Measurements from ENCODE around the gene VAV2.

VAV2 gene

DNA sequence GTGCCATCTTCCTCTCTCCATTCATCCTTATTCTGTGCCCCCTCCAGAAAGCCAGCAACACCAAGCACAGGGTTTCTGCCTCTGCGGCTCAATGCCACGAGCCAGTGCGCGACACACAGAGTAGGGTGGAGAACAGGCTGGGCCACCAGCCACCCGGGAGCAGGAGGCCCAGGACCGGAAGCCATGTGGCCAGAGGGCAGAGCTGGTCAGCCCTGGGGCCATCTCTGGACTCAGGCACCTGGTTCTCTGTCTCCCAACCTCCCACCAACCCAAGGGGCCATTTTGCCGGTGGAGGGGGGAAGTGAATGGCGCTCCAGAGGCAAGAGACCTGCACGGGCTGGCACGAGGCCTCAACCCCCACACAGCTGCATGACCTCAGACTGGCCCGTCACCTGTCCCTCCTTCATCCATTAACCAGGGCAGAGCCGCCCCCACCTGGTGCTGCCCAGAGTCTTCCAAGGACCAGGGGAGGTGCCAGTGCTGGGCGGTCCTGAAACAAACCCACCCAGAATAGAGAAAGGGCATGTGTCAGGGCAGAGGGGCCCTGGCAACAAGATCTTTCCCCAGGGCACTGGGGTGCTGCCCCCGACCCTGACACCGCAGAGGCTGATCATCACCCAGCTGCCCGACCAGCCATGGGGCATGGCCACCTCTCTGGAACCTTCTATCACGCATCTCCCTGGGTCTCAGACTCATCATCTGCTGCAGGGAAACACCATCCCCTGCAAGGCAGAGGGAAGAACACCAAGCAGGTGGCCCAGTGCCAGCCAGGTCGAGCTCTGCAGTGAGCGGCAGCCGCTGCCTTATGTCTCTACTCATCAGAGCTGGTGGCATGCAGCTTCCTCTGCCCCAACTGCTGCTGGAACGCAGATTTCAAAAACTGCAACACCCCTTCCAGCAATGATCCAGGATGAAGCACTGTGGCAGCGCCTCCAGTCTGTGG, 11.9 kb downstream of the VAV2 start:
- DNase-seq = no peak

DNA sequence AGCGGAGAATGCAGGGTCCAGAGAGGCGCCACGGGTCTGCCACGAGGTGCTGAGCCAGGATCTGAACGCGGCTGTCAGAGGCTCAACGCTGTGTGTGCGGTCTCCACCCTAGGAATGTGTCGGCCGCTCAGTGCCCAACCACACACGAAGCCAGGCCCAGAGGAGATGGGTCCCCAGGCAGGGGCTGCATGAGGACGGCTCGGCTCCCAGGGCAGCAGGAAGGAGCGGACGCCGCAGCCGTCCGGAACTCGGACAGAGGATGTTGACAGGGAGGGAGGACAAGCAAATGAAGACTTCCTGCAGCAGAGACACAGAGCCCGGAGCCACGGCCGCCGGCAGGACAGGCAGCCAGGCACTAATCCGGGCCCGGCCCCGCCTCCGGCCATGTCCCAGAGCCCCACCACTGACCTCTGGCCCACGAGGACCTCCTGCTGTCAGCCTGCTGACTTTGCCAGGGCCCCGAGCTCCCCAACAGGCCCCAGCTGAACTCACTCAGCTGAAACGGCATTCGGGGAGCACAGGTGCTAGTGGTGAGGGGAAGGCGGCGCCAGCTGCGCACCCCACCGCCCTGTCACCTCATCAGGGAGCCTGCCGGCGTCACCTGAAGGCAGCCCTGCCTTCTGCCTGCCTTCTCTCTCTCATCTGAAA, 12.7 kb downstream of the VAV2 start:
- DNase-seq = no peak

DNA sequence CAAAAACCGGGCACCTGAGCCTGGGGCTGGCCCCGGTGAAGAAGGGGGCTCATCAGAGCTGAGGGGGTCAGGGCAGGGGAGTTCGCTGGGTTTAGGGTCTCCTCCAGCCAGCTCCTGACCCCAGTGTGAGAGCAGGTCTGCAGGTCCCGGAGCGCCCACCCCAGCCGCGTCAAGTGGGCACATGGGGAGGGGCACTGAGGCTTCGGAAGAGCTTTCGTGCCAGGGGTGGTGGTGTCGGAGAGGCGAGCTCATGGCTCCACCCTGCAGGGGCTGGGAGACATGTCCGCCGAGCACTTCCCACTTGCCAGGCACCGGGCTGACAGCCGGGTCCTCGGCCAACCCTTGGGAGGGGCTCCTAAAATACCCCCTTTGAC, 13.2 kb downstream of the VAV2 start:
- no peak for DNase-seq

DNA sequence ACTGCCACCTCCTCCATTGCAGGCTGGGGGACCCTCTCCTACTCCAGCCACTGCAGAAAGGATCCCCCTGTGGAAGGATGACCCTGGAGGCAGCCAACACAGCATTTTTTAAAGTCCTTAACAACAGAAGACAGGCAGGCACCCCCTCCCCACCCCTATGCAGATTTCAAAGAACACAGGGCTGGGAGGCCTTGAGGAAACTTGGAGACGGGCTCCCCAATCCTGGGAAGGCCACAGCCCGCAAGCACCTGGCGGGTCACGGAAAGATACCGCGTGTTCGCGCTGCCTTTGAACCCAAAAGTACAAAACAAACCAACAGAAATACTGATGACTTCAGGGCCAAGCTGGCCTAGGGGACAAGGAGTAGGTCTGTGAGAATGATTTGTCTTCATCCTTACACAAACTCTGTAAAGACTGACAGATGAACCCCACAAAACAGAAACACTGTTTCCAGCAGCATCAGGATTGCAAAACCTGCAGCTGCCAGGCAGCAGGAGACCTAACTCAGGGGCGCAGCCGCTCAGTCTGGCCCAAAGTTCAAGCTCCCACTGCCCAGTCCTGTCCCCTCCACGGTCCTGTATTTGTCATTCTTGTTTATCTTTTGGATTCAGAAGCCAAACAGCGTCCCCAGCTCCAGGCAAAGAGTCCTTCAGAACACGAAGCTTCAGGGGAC, 13.8 kb downstream of the VAV2 start:
- DNase-seq = no peak

DNA sequence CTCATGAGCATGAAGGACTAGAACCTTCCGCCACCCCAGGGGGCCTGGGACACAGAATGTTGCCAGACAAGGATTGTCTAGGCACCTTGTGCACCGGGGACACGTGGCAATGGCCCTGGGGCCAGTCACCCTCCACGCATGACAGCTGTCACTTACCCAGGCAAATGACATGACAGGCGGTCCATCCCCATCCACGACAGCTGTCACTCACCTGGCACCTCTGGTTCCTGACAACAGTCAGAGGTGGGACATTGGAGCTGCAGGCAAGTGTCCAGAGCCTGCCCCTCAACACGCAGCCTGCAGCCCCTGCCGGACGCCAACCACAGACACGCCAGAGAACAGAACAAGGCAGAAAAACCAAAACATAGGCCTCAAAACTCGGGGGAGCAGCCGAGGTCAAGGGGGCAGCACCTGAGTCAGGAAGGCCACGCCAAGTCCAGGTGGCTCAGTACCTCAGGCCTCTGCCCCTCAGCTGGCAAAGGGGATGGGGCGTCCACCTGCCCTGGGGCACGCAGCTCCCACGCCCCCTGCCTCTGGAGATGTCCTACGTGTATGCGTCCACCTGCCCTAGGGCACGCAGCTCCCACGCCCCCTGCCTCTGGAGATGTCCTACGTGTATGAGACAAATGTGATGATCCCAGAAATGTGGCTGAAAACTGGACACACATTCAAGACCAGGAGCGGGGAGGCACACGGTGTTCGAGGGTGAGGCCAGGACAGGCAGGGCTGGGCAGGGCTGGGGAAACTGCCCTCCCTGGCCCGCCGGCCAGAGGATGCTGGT, 14.5 kb downstream of the VAV2 start:
- no peak for DNase-seq

DNA sequence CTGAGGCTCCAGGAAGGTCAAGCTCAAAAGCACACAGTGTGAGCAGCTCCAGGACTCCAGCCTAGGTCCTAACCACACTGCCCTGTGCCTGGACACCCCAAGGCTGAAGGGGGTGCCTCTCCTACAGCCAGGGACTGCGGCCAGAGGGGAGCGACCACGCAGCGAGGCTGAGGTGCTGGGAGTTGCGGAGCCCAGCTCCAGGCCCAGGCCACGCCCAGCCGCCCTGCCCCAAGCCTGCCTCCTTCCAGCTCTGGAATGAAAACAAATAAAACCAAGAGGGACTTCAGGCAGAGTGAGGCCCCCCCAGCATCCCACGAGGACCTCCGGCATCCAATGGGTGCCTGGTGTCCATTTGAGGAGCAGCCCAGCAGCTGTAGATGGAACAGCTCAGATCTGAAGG, 15.2 kb downstream of the VAV2 start:
- no peak for DNase-seq

DNA sequence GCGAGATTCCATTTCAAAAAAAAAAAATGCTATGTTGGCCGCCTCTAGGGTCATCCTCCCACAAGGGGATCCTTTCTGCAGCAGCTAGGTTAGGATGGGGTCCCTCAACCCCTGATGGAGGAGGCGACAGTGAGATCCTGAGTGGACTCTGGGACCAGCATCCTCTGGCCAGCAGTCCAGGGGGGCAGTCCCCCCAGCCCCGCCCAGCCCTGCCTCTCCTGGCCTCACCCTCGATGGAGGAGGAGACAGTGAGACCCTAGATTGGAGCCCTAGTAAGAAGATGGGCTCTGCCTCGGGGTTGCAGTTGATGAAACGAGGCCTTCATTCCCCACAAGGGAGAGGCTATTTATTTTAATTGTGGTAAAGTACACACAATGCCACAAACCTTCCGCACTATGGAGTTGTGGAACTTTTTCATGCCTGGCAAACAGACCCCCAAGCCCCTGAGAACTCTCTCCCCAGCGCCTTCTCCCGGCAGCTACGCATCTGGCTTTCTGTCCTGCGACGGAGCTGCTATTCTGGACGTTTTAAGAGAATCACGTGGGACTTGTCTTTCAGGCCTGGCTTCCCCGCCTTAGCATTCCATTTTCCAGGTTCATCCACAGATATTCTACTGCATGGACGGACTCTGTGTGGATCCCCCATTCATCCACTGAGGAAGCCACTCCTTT, 15.8 kb downstream of the VAV2 start:
- DNase-seq = no peak

DNA sequence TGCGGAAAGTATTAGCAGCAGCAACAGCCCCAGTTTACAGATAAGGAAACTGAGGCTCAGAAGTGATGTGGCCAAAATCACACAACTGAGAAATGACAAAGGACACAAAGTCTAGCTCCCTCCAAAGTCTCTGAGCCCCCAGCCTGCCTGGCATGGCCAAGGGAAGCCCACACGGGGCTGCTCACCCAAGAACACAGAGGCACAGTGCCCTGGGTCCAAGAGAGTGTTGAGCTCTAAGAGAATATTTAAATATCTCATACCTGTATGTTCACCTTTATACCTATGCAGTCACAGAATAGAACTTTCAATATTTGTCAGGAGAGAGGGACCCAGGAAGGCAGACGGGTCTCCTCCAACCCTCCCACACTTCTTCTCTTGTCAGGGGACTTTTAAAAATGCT, 16.6 kb downstream of the VAV2 start:
- DNase-seq = no peak

DNA sequence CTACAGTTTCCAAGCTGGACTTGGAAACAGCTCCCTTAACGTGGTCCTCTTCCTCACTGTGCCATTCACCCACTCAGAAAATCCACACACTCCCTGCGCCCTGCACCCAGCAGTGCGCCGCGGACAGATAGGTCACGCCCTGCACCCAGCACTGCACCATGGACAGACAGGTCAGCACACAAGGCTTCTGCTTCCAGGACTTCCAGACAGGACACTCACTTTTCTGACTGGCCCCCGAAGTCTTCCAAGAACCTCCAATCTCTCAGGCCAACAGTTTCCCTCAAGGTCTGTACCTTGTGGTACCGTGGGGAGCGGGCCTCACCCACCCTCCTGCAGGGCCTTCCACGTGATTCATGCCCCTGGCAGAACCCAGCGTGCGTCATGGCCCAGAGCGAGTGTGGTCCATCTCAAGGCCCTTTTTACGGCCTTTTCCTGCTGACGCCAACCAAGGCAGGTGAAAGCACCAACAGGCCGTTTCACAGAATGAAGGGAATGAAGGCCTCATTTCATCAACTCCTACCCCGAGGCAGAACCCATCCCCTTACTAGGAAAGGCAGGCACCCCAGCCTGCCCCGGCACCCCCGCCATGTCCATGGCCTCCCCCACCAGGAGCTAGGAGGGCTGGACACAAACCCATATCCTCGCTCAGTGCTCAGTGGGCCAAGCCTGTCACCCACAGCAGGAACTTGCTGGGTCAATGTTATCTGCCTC, 17.3 kb downstream of the VAV2 start:
- DNase-seq = no peak

DNA sequence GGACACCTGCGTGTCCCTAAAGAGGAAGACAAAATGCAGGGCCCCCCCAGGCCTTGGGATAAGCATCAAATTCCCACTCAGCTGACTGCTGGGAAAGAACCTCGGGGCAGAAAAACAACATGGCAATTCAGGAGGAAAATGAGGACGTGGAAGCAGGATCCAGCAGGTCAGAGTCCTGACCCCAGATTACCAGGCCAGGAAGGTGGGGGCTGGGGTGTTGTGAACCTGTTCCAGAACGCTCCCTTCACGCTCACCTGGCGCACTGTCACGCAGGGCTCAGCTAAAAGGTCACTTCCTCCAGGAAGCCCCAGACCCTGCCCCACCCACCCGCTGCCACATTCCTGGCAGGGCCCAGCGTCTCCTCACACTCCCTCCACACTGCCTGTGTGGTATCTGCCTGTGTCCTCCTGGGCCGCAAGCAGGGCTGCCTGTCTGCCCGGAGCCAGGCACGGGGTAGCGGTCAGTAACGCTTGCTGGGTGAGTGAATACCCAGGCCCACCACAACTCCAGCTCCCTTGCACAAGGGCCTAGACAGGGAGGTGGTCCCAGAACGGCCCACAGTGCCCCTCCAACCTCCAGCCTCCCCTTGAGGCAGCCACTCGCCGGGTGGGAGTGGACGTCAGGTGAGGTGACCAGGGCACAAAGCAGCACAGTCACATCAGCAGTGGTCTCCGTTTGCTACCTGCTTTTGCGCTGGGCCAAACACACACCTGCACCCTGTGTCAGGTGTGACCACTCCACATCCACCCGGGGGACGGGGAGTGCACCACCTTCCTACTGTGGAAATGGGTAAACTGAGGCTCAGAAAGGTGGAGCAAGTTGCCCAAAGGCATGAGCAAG, 18.1 kb downstream of the VAV2 start:
- no peak for DNase-seq

DNA sequence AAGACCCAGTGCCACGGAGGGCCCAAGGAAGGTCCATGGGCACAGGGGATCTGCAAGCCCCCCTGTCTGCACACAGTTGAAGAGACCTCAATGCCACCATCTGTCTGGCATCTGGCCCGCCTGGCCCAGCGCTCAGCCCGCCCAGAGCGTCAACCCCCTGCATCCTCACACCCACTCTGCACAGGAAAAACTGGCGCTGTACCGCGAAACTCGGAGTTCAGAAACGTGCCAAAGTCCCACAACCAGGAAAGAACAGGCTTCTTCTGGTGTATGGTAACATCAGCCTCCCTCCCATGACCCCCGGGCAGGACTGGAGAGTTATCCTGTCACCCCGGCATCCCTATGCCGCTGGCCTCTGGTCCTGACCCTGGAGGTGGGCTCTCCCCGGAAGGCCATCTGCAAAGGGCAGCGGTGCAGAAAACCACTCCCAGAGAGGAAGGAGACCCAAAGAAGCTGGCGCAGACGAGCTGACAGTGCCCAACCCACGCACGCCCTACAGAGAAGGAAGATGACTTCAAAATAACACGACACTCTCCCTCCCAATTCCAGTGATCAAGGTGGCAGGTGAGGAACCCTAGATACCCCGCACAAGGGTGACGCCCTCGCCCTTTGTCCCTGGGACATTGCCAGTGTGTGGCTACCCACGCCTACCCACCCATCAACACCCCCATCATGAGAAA, 18.9 kb downstream of the VAV2 start:
- no peak for DNase-seq

DNA sequence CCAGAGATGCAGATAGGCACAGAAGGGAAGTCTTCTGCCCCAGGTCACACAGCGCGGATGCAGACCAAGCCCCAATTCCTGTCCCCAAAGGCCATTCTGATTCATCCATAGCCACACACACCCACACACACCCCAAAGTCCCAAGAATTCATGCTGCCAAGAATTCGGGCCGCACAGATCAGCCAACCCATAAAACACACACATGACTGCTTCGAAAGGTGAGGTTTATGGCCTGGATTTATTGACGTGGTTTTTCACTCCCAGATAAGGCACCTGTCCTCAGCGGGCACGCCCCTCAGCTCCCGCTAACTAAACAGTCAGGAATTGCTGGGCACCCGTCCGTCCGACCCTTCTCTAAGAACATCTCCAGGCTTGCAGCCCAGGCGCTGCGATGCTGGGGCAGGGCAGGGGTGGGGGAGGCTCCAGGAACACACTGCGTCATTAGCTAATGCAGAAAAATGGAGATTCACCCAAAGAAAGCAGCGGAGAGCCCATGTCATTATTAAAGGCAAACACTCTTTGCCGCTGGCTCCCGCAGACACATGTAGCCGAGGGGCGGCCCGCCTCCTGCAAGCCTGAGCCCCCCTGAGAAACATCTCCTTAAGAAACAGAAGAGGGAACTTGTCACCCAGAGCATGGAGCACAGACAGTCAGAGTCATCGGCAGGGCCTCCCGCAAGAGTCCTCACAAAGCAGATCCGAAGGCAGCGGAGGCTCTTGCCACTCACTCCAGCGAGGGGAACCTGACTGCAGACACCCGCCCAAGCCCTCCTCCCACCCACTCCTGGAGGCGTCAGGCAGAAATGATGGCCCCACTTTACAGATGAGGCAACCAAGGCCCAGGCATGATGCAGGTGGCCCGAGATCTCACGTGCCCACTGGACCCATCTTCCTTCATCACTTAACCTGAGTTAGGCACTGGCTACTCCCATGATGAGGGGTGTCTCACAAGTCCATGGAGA, 19.9 kb downstream of the VAV2 start:
- DNase-seq = no peak

DNA sequence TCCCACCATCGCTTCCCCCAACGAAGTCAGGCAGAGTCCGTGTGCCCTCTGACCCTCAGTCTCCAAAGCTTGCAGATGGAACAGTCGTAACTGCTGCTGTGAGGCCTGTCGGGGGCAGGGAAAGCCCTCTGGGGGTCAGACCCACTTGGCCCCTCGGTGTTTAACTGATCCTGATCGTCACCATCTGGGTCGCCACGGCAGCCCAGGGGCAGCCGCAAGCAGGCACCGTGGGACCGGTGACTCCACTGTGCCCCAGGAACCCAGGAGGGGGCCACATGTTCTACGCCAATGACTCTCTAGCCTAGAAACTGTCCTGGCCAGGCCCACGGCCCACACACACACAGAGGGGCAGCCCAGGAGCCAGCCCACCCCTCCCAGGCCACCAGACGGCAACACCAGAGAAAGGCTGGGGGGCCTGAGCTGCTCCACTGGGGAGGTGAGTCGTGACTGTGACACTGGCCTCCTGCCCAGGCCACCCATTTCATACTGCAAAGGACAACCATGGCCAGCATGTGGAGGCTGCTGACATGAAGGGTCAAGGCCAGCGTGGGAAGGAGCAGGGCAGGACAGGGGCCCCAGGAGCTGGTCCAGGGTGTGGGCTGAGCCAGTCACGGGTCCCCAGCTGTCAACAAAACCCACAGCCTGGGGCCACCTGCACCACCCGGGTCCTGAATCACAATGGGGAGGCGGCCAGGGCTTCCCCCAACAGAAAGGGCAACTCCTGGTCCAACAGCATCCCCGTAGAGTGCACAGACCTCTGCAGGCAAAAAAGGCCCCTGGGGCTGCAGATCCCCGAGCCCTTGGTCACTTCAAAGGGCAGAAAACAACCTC, 20.8 kb downstream of the VAV2 start:
- DNase-seq = no peak

DNA sequence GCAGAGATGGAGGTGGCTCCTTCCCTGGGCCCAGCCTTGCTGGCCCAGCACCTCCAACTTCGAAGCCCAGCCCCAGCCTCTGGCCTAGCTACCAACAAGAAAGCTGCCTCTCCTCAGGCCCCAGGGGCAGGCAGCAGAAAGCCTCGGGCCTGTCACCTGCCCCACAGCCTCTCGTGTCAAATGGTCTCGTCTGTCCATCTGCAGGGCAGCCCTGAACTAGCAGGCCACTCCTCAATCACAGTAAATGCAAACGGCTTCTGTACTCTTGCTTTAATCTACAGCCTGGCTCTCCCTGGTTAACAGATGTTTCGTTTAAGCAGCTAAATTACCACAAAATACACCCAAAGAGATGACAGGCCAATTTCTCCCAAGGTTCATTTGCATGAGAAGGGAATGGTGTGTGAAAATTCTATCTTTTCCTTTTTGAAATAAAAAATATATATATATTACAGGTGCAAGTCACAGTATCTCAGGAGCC, 21.5 kb downstream of the VAV2 start:
- no peak for DNase-seq

DNA sequence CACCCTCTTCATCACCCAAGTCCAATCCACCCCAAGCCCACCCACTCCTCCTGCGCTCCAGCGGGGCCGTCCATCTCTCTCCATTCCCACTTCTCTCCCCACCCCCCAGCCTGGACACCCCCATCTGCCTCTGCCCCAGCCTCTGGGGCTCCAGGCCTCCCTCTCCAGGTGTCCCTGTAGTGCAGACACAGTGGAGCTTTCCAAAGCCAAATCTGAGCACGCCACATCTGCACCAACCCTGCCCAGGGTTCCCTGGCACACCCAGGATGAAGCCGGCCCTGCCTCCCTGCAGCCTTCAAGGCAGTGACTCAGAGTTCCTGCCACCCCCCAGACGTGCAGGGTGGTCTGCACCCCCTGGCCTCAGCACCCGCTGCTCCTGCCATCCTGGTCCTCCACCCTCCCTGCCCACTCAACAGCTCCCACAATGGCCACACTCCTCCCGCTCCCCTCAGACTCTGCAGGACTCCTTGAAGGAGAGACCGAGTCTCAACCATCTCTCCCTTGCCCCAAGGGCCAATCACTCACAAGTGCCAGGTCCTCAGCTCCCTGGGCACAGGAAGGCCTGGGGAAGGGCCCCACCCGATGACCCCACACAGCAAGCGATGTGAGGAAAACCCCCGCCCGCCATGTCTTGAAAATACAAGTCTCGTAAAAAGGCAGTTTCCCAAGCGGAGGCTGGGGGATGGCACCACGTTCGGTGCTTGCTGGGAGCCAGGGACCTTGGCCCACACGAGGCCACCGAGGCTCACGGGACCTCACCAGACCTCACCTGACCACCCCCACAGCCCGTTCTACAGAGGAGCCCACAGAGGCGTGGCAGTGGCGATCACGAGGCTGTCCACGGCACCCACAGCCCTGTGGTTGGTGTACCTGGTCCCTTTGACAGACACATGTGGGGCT, 22.2 kb downstream of the VAV2 start:
- DNase-seq = no peak

DNA sequence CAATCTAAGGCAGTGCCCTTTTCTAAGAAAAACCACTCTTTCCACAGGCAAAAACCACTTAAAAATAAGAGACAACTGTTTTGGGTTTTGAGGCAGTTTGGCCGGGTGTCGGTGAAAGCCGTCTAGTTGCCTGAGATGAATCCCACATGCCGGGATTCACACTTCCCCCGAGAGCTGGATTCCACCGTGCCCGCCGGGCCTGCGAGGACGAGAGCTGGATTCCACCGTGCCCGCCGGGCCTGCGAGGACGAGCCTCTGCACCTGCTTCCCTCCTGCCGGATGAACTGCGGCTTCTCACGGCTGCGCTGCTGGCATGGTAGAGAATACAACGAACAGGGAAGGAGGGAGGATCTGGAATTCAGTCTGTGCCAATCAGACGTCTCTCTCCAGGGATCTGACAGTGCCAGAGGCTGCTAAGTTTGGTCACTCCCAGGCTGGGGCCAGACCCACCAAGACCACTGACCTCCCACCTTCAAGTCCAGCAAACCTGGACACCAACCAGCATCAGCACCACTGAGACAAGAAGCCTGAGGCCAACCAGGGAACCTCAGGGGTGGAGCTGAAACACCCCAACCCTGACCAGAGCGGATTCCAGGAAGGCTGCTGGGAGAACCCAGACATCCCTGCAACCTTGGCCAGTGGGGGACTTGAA, 23.0 kb downstream of the VAV2 start:
- DNase-seq = no peak
